ENCODE data around the gene SGTA.

SGTA gene

GRCh38 chr19:2770055-2771013 lies 12.7 kb downstream of the SGTA start:
- no peak overlapping the region for H3K4me3 ChIP-seq (replicated peaks; ENCODE audit: low read depth, low read length)
- no peak for TF ChIP-seq CTCF (IDR thresholded peaks at IDR 0.05; ENCODE audit: low read depth, low read length, missing control alignments)
- no peak for DNase-seq (ENCODE audit: extremely low read depth, low read depth)

GRCh38 chr19:2769218-2769617 lies 13.9 kb downstream of the SGTA start:
- DNase-seq (ENCODE audit: extremely low read depth, low read depth), result no peak
- TF ChIP-seq CTCF (IDR thresholded peaks at IDR 0.05; ENCODE audit: low read depth, low read length, missing control alignments), result no peak
- H3K4me3 ChIP-seq (replicated peaks; ENCODE audit: low read depth, low read length), result no peak overlapping the region

GRCh38 chr19:2768365-2769132 lies 14.5 kb downstream of the SGTA start:
- H3K4me3 ChIP-seq (replicated peaks; ENCODE audit: low read depth, low read length), result no peak overlapping the region
- TF ChIP-seq CTCF (IDR thresholded peaks at IDR 0.05; ENCODE audit: low read depth, low read length, missing control alignments), result no peak
- no peak for DNase-seq (ENCODE audit: extremely low read depth, low read depth)

GRCh38 chr19:2767688-2768087 lies 15.4 kb downstream of the SGTA start:
- TF ChIP-seq CTCF (IDR thresholded peaks at IDR 0.05; ENCODE audit: low read depth, low read length, missing control alignments), result no peak
- no peak overlapping the region for H3K4me3 ChIP-seq (replicated peaks; ENCODE audit: low read depth, low read length)
- DNase-seq (ENCODE audit: extremely low read depth, low read depth), result no peak

GRCh38 chr19:2766594-2767372 lies 16.3 kb downstream of the SGTA start:
- TF ChIP-seq CTCF (IDR thresholded peaks at IDR 0.05; ENCODE audit: low read depth, low read length, missing control alignments), result no peak
- H3K4me3 ChIP-seq (replicated peaks; ENCODE audit: low read depth, low read length), result no peak overlapping the region

GRCh38 chr19:2765376-2765775 lies 17.7 kb downstream of the SGTA start:
- DNase-seq (ENCODE audit: extremely low read depth, low read depth), result no peak
- H3K4me3 ChIP-seq (replicated peaks; ENCODE audit: low read depth, low read length), result no peak overlapping the region
- TF ChIP-seq CTCF (IDR thresholded peaks at IDR 0.05; ENCODE audit: low read depth, low read length, missing control alignments), result no peak

More at GRCh38 chr19:2766594-2767372, 16.3 kb downstream of the SGTA start:
- DNase-seq (ENCODE audit: extremely low read depth, low read depth), result no peak

Data from HFF-Myc (cell line).